NCI-H1417 treated with DMSO at 0.1 percent for 48 hours (cell line): ENCODE measurements around the gene ZFAND2A.
"Not testable (repeated sequence)": the region's sequence is repeated elsewhere in the genome, so short reads cannot be mapped to it uniquely, and the experiment has no call there.

Source experiments
- DNase-seq: peaks from one replicate; lab custom pipeline; 2025; lab: John Stamatoyannopoulos, UW

Gene ZFAND2A

GRCh38 chr7:1175597-1175966 is 15.6 kb upstream of the ZFAND2A start:
- no peak for DNase-seq

DNA sequence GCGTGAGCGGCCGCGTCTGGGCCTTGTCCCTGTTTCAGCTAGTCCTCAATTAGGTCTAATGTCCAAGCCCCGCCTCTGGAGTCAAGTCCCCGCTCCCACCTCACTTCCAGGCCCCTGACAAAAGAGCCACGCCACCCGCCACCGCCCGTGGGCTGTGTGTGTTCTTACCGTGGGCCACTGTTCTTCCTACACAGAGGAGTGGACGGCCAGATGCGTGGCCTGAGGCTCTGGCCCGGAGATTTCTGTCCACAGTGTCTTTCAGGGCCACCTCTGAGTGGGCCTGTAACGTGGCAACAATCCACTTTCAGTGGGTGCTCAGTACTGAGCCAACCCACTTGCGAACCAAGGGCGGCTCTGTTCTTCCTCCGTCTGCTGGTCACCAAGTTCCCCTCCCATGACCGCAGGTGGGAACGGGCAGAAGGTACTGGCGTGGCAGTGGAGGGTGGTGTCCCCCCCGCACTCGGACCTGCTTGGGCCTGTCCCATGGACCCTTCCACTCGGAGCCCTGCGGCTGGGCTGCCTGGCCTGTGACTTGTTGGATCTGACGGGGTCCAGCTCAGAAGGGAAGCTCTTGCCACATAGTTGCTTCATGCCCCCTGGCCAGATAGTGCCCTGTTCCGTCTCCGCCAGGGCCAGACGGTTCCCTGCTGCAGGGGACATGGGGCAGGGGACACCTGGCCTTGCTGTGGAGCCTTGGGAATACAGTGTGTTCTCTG is 15.0 kb upstream of the ZFAND2A start:
- DNase-seq: no peak

DNA sequence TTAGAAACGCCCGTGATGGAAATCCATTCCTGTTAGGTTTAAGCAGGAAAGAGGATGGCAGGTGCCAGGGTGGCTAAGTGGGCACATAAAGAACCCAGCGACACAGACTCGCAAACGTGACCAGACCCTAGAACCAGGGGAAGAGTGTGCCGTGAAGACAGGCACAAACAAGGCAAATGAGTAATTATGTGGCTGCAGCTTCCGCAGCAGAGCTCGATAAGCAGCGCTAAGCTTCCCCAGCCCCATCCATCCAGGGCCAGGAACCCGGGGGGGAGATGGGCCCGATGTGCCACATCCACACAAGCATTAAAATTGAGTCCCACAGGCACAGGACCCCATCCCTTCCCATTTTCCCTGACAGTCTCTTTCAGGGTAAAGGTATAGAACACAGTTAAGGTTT is 14.0 kb upstream of the ZFAND2A start:
- no peak for DNase-seq

GRCh38 chr7:1172666-1173523 is 12.9 kb upstream of the ZFAND2A start:
- DNase-seq: no peak

- not testable (repeated sequence) for DNase-seq
These were observed 11.5 kb upstream of the ZFAND2A start for GRCh38 chr7:1171516-1171915.

GRCh38 chr7:1170741-1171501 is 10.9 kb upstream of the ZFAND2A start:
- DNase-seq: no peak

- no peak for DNase-seq
These were observed 9.7 kb upstream of the ZFAND2A start for GRCh38 chr7:1169409-1170368.

- DNase-seq: no peak
These were observed 8.4 kb upstream of the ZFAND2A start for GRCh38 chr7:1168422-1168821.

GRCh38 chr7:1164436-1164835 is 4.4 kb upstream of the ZFAND2A start:
- DNase-seq: no peak

GRCh38 chr7:1163121-1163520 is 3.1 kb upstream of the ZFAND2A start:
- DNase-seq: no peak

GRCh38 chr7:1160670-1161021 is 650 bp upstream of the ZFAND2A start:
- no peak for DNase-seq

GRCh38 chr7:1159231-1159630 is 765 bp downstream of the ZFAND2A start:
- not testable (repeated sequence) for DNase-seq

DNA sequence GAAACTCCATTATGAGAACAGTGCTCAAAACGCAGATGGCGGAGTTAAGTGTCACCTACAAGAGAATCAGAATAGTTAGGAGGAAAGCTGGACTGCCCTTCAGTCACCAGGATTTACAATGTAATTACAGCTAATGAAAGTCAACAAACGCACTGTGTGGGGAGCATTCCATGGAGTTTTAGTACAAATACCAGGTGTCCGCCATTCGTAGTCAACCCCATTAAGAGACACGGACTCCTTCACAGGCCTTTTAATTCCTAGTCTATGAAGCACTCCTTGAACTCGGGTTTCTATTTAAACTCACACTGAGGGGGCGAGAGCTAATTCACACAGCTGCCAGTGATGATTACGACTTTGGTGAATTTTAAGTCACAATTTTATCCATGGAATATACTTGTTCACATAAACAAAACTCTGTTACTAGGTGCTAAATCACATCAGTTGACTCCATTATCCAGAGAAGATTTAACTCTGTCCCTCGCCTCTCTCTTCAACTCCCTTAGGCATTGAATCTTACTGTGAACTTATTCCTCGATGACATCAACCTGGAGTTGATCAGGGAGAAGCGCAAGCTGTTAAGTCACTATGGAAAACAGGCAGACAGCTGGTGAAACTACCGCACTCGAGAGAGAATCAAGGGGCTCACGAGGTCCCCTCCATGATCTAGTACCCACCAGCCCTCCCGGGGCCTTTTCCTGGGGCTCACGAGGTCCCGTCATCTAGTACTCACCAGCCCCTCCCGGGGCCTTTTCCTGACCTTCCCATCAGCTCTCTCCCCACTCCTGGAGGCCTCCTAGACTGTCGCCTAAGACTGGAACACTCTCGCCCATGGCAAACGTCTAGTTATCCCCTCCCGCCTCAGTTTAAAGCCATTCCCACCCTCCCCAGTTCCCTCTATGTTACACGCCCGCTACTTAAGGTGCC is 1.5 kb downstream of the ZFAND2A start:
- peak; percentile 72 for DNase-seq

DNA sequence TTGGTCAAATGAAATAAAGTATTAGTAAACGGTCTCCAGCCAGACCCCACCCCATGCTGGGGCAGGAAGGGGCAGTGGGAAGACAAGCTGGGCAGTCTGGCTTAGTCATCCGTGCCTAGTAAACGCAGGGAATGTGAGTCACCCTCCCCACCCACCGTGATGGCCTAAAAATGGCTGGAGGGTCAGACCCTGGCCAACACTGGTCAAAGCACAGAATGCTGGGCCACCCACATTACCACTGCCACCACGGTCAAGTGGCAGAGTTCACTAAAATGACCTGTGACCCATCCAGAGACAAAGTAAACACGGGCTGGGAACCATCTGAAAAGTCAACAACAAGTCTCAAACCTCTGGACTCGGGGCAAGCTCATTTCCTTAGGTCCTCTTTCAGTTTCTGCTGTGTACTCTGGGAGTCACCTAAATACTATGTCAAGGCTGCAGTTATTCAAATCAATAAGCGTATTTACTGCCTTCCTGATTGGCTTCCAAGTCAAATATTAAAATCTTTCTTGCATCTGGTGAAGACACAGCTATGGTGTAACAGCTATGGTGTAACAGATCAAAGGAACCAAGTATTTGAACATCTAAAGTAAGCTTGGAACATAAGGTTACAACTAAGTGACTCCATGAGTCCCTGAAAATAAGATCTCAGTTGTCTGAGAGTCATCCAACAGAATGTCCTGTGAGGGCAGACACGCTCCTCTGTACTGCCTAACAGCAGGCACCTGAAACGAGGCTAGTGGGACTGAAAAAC is 3.0 kb downstream of the ZFAND2A start:
- no peak for DNase-seq

- DNase-seq: not testable (repeated sequence)
These were observed 3.9 kb downstream of the ZFAND2A start for GRCh38 chr7:1155818-1156781.

DNA sequence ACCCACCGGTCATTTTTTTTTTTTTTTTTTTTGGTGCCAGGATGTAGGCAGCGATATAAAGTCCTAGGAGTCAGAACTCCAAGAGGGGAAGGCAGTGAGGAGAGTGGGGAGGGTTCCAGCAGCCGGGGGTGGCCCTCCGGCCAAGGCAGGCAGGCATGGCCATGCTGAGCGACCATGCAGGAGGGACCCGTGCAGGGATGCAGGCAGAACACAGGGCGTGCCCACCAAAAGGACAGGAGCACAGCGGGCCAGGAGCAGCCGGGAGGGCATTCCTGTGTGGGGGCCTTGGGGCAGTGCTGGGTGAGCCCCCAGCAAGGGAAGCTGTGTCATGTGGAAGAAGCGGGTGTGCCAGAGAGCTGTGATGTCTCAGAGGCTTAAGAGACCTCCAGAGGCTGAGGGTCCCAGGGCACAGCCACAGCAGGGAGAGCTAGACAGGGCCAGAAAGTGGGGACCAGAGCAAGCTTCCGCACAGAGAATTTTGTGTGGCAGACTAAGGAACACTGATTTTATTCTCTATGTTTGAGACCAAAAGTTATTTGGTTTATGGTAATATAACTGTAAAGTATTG is 5.7 kb downstream of the ZFAND2A start:
- DNase-seq: no peak

GRCh38 chr7:1152492-1152891 is 7.5 kb downstream of the ZFAND2A start:
- no peak for DNase-seq
